IPS-NIHi7 (cell line): ENCODE results near the gene LFNG.

Experiments
- DNase-seq: peaks from one replicate; pipeline ENCODE4 v3.0.0; 2012; ENCODE audit warnings: mixed read lengths; ENCODE audit errors: extremely low spot score

The LFNG gene, protein sequence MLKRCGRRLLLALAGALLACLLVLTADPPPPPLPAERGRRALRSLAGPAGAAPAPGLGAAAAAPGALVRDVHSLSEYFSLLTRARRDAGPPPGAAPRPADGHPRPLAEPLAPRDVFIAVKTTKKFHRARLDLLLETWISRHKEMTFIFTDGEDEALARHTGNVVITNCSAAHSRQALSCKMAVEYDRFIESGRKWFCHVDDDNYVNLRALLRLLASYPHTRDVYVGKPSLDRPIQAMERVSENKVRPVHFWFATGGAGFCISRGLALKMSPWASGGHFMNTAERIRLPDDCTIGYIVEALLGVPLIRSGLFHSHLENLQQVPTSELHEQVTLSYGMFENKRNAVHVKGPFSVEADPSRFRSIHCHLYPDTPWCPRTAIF

DNA sequence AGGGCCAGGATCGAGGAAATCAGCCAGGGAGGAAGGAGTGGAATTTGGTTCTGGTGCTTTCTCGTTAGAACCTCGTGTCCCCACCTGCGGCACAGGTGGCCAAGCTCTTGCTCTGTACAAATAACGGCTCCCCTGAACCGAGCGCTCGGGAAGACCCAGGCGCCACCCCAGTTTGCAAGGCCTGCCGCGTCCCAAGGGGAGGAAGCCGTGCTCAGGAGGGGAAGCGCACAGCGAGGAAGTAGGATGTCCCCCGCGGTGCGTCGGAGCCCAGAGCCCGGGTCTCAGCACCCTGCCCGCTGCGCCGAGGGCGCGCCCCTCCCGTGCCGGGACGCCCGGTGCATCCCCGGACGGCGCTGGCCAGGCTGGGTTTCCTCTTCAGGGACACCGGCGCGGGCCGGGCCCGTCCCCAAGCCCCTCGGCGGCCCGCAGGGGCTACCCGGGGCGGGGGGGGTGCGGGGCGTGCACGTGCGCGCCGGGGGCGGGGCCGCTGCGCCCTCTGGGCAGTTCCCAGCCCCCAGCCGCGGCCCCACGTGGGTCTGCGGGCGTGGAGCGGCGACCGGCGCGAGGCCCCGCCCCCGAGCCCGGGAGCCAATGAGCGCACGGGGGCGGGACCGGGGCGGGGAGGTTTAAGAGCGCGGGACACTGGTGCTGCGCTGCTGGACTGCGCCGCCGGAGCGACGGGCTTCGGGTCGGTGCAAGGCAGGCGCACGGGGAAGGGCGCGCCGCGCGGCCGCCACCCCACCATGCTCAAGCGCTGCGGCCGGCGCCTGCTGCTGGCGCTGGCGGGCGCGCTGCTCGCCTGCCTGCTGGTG is at the start of gene LFNG:
LFNG (plus strand) TSS at position 656 of the 812 bp plus-strand sequence; CDS start at position 744, 88 bp downstream.
- DNase-seq = peak; percentile 94

DNA sequence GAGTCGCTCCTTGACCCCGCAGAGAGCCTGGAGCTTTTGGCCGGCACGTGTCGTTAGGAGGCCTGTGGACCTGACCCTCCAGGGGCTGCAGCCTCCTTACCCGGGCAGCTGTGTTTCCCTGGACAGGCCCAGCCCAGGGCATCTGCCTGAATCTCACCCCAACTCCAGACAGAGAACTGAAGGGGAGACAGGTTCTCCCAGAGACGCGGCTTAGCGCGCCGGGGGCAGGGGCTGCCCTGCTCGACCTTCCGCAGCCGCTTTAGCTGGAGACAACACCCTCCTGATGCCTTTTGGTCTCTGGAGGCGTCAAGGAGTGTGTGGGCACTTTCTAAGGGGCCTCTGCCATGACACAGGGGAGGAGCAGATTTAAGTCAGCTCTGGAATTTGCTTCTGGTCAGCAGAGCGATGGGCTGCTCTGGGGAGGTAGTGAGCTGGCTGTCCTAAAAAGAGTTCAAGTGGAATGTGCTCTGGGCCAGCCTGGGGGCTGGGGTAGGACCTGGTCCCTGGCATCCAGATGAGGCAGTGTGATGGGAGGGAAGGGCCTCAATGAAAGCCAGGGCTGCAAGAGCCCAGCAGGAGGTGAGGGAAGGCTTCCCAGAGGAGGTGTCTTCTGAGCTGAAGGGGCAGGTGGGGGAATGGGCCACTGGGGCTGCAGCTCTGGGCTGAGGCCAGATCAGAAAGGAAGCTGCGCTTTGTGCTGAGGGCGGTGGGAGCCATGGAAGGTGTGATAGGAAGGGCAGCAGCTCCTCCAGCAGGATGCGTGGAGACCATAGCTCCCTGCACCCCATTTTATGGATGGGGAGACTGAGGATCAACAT is 49.2 kb upstream of the LFNG start:
- DNase-seq = no peak

DNA sequence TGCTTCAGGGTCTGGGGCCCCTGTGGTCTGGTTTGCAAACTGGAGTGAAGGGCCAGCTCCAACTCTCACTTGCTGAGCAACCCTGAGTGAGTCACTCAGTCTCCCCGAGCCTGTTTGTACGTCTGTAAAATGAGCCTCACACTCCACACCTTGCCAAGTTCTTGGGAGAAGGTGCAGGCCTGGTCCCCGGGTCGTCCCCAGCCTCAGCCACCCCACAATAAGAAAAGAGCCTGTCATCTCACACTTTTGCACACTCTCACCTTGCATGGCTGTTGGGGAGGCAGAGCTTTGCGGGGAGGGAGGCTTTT is 48.6 kb upstream of the LFNG start:
- no peak for DNase-seq

DNA sequence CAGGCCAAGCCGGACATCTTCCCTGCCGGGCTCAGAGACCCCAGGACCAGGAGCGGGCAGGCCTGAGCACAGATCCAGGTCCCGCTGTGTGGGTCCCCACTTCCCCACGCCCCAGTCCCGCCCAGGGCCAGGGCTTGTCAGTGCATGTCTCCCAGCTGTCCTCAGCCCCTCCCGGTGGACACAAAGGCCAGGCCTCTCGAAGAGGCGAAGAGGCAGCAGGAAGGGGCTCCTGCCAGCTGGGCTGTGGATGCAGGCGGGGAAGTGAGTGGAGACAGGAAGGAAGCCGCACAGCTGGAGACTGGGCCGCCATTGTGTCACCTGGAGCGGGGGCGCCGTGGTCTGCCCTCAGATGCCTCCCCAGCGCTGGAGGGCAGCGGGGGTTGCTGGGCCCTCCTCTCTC is 48.2 kb upstream of the LFNG start:
- peak; percentile 69 for DNase-seq

DNA sequence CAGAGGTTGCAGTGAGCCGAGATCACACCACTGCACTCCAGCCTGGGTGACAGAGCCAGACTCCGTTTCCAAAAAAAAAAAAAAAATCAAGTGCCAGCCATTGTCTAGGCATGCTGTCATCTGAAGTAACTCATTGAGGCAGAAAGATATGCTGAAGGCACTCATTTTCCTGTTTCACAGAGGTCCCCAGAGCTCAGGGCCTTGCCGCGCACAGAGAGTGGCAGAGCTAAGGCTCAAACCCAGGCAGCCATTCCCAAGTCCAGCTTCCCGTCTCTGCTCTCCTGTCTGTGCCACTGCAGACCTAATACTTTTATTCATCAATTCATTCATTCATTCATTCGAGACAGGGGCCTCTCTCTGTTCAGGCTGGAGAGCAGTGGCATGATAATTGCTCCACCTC is 46.8 kb upstream of the LFNG start:
- DNase-seq = no peak

DNA sequence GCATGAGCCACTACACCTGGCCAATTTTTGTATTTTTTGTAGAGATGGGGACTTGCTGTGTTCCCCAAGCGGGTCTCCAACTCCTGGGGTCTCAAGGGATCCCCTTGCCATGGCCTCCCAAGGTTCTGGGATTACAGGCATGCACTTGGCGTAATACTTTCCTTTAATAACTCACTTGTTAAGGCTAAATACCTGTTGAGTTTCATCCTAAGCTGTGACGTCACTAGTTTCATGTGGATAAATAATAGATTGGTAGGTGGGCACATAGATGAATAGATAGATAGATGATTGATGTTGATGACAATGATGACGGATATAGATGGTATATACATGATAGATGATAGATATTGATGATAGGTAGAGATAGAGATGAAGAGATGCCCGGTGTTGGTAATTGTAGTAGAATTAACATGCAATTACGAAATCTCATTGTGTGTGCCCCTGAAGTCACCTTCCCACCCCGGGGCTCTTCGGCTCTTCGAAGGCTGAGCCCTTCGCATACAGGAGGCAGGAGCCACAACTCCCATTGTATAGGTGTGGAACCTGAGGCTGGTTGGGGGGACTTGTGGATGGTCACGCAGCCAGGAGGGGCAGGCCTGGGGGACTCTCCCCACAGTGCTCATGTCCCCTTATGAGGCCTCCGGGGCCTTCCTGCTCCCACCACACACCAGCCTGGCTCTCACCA is 45.9 kb upstream of the LFNG start:
- DNase-seq = no peak

DNA sequence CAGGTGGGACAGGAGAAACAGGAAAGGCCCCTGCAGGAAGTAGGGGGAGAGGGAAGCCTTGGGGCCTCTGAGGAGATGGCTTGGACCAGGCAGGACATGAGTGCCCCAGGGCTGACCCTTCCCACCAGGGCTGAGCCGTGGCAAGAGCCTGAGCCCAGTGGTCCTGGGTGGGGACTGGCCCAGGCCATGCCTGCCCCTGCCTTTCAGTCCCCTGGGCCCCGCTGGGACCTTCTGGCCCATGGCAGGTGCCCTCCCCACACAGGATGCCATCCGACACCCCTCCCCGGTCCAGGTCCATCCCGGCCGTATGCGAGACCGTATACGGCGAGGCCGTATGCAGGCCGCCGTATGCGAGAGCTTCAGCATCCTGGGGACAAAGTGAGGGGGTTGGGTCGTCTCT is 45.4 kb upstream of the LFNG start:
- DNase-seq = no peak

DNA sequence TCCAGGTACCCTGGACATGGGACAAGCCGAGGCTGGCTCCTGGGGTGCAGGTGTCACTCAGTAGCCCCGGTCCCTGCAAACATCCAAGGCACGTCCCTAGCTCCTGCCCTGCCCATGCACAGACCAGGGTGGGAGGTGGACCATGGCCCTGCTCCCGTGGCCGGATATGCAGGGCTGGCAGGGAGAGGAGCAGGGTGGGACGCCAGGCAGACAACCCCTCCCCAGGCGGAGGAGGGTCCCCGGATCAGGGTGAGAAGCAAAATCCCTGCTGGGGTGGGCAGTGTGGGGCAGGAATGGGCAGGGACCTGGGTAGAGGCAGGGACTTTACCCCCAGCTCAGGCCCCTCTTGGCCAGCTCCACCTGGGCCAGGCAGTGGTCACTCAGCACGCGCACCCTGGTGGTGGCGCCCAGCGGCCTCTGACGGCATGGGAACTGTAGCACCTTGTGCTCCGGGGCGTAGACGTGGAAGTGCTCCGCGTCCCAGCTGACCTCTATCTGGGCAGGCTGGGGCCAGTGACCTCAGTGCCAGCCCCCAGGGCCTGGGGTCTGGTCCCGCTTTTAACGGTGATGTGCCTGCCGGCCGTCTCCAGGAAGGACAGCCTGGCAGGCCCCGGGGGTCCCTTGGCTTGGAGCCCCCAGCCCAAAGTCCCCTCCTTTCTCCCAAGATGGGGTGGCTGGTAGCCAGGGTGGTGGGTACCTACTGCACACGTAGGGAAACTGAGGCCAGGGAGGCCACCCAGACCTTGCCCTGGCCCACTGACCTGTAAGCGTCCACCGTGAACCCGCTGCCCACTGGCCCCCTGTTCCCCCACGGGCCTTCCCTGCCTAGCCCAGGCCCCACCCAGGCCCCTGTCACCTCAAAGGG is 44.5 kb upstream of the LFNG start:
- DNase-seq = no peak

DNA sequence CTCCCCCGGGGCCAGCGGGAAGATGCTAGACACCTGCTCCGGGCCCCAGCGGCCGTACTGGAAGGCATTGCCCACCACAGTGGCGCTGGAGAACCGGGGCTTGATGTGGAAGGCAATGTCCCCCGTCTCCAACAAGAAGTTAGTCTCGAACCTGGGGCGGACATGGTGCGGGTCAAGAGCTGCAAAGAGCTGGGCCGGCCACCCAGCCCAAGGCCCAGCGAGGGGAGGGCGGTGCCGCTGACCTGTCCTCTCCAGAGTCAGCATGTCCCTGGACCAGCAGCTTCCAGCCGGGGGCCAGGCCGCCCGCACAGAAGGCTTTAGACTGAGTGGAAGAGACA is 43.9 kb upstream of the LFNG start:
- no peak for DNase-seq

DNA sequence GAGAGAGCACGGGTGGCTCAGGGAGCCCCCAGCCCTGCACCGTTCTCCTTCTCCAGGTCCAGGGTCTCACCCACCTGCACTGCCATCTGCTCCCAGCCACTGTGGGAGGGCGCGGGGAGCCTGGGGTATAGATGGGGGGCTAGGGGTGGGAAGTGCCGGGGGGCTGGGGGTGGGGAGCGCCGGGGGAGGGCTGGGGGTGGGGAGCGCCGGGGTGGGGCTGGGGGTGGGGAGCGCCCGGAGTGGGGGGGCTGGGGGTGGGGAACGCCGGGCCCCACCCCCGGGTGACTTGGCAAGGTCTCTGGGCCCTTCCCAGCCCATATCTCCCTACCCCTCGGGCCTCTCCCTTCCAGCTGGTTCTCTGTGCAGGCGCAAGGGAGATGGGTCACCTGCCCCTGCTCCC is 43.3 kb upstream of the LFNG start, which contains the start of gene GRIFIN:
GRIFIN (minus strand) TSS at position 101 of the 400 bp plus-strand sequence; CDS start at position 86, 15 bp downstream.
- no peak for DNase-seq

DNA sequence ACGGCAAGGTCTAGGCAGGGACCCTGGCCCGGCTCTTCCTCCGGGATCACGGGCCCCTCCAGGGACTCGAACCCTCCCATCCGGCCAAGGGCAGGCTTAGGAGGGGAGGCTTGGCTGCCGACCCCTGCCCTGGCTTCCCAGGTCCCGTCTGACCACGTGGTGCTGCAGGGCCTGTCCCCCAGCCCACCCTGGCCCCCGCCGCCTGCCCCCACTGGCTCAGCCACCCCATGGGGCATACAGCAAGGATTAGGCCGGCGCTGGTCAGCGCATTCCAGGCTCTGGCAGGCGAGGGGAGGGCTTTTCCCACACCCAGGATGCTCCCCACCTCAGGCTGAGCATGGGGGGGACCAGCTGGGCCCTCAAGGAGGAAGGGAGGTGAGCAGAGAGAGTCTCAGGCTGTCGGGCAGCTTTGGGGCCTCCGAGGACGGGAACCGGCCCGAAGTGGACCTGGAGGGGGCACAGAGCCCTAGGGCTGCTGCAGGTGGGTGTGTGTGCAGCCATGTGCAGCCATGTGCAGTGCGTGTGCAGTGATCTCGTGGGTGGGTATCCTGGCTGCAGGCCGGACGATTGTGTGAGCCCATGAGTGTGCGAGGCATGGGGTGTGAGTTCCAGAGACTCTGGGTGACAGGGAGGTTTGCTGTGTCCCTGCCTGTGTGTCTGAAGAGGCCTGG is 42.7 kb upstream of the LFNG start:
- DNase-seq = no peak

DNA sequence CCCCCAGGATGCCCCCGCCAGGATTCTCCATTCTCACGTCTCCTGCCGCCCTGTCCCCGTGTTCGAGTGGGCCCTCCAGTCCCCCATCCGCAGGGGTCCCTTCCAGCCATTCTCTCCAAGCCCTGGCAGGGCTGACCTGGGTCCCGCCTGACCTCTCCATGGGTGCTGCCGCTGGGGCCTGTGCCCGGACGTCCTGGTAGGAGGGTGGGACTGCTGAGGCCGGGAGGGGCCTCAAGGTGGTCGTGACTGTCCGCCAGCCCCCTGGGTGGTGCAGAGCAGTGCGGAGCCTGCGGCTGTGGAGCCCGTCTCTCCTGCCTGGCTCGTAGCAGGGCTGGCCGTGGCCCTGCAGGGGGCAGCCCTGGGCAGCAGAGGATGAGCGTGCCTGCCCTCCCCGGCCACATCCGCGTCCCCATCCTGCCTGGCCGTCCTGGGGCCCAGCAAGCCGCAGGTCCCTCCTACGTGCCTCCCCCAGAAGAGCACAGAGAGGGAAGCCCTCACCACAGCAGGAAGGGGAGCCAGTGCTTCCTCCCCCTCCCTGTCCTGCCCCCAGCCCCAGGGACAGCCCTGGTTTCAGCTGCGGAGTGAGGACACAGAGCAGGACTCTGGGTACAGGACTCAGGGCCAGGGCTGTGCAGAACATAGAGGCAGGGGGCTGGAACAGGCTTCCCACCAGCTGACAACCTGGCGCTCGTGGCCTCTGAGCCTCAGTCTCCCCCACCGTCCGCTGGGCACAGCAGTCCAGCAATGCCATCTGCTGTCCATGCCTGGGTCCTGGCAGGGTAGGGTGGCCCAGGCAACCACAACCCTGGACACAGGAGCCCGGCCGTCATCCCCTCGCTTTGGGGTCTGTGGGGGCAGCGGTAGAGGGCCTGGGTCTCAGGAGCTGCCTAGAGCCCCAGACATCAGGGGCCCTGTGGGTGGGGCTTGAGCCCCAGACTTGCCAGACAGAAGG is 41.9 kb upstream of the LFNG start:
- DNase-seq = peak; percentile 96

DNA sequence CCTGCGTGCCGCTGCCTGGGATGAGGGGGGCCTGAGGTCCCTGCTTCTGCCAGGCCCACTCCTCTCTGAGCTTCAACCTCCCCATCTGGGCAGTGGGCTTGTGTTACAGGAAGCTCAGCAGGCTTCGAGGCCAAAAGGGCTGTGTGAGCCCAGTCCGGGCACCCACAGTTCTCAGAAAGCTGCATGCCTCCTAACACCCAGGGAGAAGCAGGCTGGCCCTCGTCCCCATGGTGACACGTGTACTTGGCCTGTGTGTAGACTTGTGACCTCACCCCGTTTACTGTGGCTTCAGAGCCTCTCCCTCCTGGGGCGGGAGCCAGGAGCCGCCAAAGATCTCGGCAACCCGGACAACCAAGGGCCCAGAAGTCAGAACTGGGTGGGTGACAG is 41.2 kb upstream of the LFNG start:
- no peak for DNase-seq

DNA sequence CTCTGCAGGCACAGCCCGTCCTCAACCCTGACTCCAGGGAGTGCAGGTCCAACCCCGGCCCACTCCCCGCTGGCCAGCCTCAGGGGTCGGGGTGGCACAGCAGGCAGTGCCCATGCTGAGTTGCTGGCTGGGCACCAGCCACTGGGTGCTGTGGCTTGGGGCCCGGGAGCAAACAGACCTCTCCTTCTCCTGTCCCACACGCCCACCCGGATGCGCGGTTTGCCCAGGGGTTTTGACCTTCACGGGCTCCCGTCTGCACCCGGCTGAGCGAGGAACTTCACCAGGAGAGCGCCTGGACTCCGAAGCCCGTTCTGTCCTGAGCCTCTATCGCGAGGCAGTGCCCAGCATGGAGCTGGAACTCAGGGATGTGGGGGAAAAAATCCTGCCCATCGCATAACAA is 40.8 kb upstream of the LFNG start:
- no peak for DNase-seq

DNA sequence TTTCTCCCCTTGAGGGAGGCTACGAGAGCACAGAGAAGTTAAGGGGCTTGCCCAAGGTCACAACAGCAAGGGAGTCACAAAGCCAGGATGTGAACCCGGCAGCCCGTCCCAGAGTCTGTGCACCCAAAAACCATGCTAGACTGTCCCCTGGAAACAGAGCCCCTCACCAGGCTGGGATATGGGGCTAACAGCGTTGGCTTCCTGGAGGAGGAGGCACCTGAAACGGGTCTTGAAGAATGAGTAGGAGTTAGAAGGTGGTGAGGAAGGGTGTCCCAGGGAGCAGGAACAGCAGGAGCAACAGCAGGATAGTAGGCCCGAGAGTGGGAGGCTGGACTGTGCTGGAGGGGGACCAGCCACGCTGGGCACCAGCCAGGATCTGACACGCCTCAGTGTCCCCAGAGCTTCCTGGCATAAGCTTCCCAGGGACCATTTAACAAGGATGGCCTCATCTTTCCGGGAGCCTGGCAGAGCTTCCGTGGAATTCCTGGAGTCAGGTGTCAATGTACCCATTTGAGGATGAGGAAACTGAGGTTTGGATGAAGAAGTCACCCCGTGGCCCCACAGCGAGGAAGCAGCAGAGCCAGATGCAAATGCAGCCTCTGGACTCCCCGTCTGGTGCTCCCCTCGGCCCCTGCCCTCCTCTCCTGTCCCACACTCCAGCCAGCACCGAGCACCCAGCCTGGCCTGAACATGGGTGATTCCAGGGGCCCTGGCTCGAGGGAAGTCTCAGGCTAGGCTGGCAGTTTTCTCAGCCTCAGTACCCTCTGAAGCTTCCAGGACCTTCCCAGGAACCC is 40.1 kb upstream of the LFNG start:
- DNase-seq = no peak

DNA sequence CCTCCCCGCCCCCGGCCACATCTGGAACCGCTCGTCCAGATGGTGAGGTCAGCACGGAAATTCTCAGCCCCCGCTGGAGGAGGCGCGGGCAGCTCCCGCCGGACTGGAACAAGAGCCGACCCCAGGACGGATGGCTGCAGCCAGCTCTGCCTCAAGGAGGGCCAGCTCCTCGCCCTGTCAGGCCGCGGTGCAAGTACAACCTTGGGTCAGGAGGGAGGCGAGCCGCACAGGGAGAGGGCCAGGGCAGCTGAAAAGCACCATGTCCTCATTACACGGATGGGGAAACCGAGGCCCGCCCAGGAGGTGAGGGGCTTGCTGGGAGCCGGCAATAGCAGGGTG is 39.5 kb upstream of the LFNG start:
- DNase-seq = no peak

DNA sequence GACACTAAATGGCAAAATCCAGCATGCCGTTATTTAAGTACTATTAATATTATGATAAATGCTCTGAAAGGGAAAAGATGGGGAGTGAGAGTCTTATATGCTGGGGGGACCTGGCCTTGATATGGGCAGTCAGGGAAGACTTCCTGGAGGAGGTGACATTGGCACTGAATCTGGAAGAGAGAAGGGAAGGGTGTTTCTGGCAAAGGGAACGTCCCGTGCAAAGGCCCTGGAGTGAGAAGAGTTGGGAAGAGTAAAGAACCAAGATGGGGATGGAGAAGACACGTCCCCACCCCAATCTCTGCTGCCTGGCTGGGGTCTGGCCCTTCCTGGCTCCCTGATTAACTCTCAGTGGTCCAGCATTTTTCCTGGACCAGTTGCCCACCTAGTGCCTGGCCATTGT is 38.4 kb upstream of the LFNG start:
- DNase-seq = no peak

DNA sequence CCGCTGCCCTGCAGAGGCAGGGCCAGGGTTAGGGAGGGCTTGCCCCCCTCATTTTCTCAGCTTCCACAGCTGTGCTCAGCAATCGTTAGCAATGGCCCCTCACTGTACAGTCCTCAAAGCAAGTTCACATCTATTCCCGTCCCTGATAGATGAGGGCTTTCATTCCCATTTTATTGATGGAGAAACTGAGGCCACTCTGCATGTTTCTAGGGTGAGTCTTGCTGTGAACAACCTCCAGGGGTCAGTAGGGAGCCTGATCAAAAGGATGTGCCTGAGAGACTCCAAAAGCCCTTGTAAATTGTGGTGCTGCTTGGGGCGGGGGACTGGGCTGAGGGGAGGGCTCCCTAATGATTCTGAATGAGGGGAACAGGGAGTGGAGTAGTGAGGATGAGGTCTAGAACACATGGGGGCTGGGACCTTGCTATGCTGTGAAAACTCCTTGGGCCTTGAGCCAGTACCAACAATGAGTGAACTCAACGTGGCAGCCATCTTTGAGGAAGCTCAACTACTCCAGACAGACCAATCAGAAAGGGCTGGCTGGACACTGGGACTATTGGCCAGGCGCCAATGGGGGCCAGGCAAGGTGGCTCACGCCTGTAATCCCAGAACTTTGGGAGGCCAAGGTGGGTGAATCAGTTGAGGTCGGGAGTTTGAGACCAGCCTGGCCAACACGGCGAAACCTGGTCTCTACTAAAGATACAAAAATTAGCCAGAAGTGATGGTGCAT is 36.7 kb upstream of the LFNG start:
- DNase-seq = no peak
